Colonic mucosa (tissue), 4 donors: ENCODE results near the gene C19orf47. TPM values are rescaled to one million over a fixed set of nuclear protein-coding genes. Genes with fewer than 3 reads are reported as not detected.

ENCODE experiments used
- DNase-seq: peaks from one replicate; pipeline ENCODE4 v3.0.0-alpha.2; 2020
- H3K27ac ChIP-seq: fragments of 200-600 bp; one replicate; pipeline ENCODE4 v1.8.0; 2021
- H3K27me3 ChIP-seq: fragments of 200-600 bp; one replicate; pipeline ENCODE4 v1.8.0; 2021
- H3K36me3 ChIP-seq: fragments of 200-600 bp; one replicate; pipeline ENCODE4 v1.8.0; 2021
- H3K4me1 ChIP-seq: fragments of 200-600 bp; one replicate; pipeline ENCODE4 v1.8.0; 2021; ENCODE audit warnings: mild to moderate bottlenecking
- H3K4me3 ChIP-seq: fragments of 200-600 bp; one replicate; pipeline ENCODE4 v1.8.0; 2021
- H3K9ac ChIP-seq, 2 donors: one replicate each; pipeline ENCODE4 v1.7.0; 2013; ENCODE audit warnings: control low read depth in 2 of 2, low read depth in 2 of 2, low read length in 2 of 2
- H3K9me3 ChIP-seq: fragments of 200-600 bp; one replicate; pipeline ENCODE4 v1.8.0; 2021
- CTCF ChIP-seq: fragments of 200-600 bp; IDR thresholded peaks from one replicate; pipeline ENCODE4 v1.8.0; 2022; ENCODE audit warnings: antibody characterized with exemption, mild to moderate bottlenecking
- intact Hi-C: fragments of 100-400 bp; cut with DNase I; formaldehyde crosslinking; loops from one replicate; pipeline ENCODE4 v1.14.1; 2022
- microRNA-seq: library from miRNA; unstranded; fragments of <30 nt; microRNA quantifications from one replicate; pipeline ENCODE4, GENCODE V29; 2019
- total RNA-seq, 2 donors: library from RNA; stranded (reverse); fragmentation: NEBNext Ultra II Directional in 1 of 2; extraction: Animal tissue kit (Norgen Biotek cat#: 25700) in 1 of 2; gene quantifications; one replicate each; pipeline ENCODE4 v1.2.1, GENCODE V29; 2021
- donor health status: healthy.
- donor health status: DM: no; HTN: no; CAD: no.
- donor health status: DM: no; HTN: no; CAD: no.

C19orf47 gene
- total RNA-seq, 2 donors from 2014 or later, result 9.2 to 14.9 TPM

GRCh38 chr19:40272261-40272660 lies 75.9 kb downstream of the C19orf47 start:
- Histone ChIP-seq H3K27ac (no peak overlapping the region), H3K36me3 (no peaks in the 10 kb centered on the region), H3K9ac (no peak overlapping the region), H3K9me3 (no peaks in the 10 kb centered on the region), H3K4me1 (no peaks in the 10 kb centered on the region), H3K4me3 (no peak overlapping the region), H3K27me3 (no peaks in the 10 kb centered on the region)
- DNase-seq, result no peak
- intact Hi-C loops, result no loop called here
- no peak for TF ChIP-seq CTCF

GRCh38 chr19:40271706-40272105 lies 76.5 kb downstream of the C19orf47 start:
- Histone ChIP-seq H3K27me3 (no peaks in the 10 kb centered on the region), H3K9me3 (no peaks in the 10 kb centered on the region), H3K27ac (no peak overlapping the region), H3K36me3 (no peaks in the 10 kb centered on the region), H3K9ac (no peak overlapping the region), H3K4me1 (no peaks in the 10 kb centered on the region), H3K4me3 (no peak overlapping the region)
- TF ChIP-seq CTCF, result no peak
- intact Hi-C loops, result no loop called here
- DNase-seq, result no peak

- Histone ChIP-seq H3K36me3 (no peaks in the 10 kb centered on the region), H3K27ac (no peak overlapping the region), H3K9ac (no peak overlapping the region), H3K4me1 (no peaks in the 10 kb centered on the region), H3K9me3 (no peaks in the 10 kb centered on the region), H3K4me3 (no peak overlapping the region), H3K27me3 (no peaks in the 10 kb centered on the region)
- no peak for TF ChIP-seq CTCF
- intact Hi-C loops, result no loop called here
- DNase-seq, result no peak
These were observed 77.7 kb downstream of the C19orf47 start for GRCh38 chr19:40270362-40271089.

Small RNAs within 50 kb of the gene (microRNA-seq; reads per million reads assigned to microRNA genes)
- gene MIR641 (30.3 reads per million, percentile 35 among the genes with 10 or more reads in this experiment), gene MIR6796 (not detected)

Other genes with a start within 250 kb of the C19orf47 start
- gene MAP3K10, start 157.0 kb downstream of the C19orf47 start, total RNA-seq, result 10 to 100 TPM in 1 of 2 donors, 1 to 10 TPM in 1; 9.1 to 10.9 TPM
- gene TTC9B, start 130.0 kb downstream of the C19orf47 start, total RNA-seq, result under 1 TPM; 0.30 to 0.69 TPM
- under 1 TPM; 0.50 to 0.64 TPM for gene CCNP, start 121.7 kb downstream of the C19orf47 start, total RNA-seq
- gene AKT2, start 63.1 kb downstream of the C19orf47 start, total RNA-seq, result 100 to 1,000 TPM in 1 of 2 donors, 10 to 100 TPM in 1; 95.4 to 119 TPM
- 100 to 1,000 TPM in 1 of 2 donors, 10 to 100 TPM in 1; 82.3 to 138 TPM for gene PLD3, start 298 bp upstream of the C19orf47 start, total RNA-seq
- not detected for gene HIPK4, start 41.8 kb upstream of the C19orf47 start, total RNA-seq
- 1 to 10 TPM; 1.4 to 1.7 TPM for gene PRX, start 65.0 kb upstream of the C19orf47 start, total RNA-seq
- 10 to 100 TPM in 1 of 2 donors, 1 to 10 TPM in 1; 8.7 to 16.0 TPM for gene SERTAD1, start 77.6 kb upstream of the C19orf47 start, total RNA-seq
- gene SERTAD3, start 95.9 kb upstream of the C19orf47 start, total RNA-seq, result 10 to 100 TPM; 26.5 to 36.0 TPM
- gene BLVRB, start 117.3 kb upstream of the C19orf47 start, total RNA-seq, result 10 to 100 TPM; 76.5 to 94.9 TPM
- under 1 TPM; 0.29 to 0.74 TPM for gene SPTBN4, start 118.6 kb upstream of the C19orf47 start, total RNA-seq
- 10 to 100 TPM; 53.6 to 87.8 TPM for gene SHKBP1, start 228.5 kb upstream of the C19orf47 start, total RNA-seq